ENCODE data around the gene HDAC4.

GRCh38 chr2:239212929-239213642 is 187.7 kb downstream of the HDAC4 start:
- TF ChIP-seq CTCF (tag by site-specific recombination; IDR thresholded peaks at IDR 0.05) (no peak), ZNF23 (tag by site-specific recombination; IDR thresholded peaks at IDR 0.05; ENCODE audit: borderline replicate concordance) (no peak), PBX3 (CRISPR knock-in tag; IDR thresholded peaks at IDR 0.05) (no peak), ZNF501 (tag by site-specific recombination; IDR thresholded peaks at IDR 0.05) (no peak), KLF10 (tag by site-specific recombination; IDR thresholded peaks at IDR 0.05) (no peak), ZBTB8A (tag by site-specific recombination; IDR thresholded peaks at IDR 0.05) (no peak), ZNF629 (tag by site-specific recombination; IDR thresholded peaks at IDR 0.05) (no peak)
